Activated T-cell treated with anti-CD3 and anti-CD28 coated beads, Interleukin-2, amount 50 U/mL, for 72 hours (primary cell): ENCODE data around the gene PRKCE. TPM values are rescaled to one million over a fixed set of nuclear protein-coding genes. Genes with fewer than 3 reads are reported as not detected.
"Not testable (repeated sequence)": the region's sequence is repeated elsewhere in the genome, so short reads cannot be mapped to it uniquely, and the experiment has no call there.

Experiments
- ATAC-seq, 2 donors: fragments of 150-1000 bp; cut with Tn5 transposase; replicated peaks in 1 of 2; 2 replicates each; pipeline ENCODE4 v1.10.0; 2021; ENCODE audit warnings: moderate library complexity in 2 of 2, mild to moderate bottlenecking in 1 of 2
- DNase-seq, 2 donors: peaks; one replicate each; pipeline ENCODE4 v3.0.0; 2021 to 2022; ENCODE audit warnings: mixed read lengths in 1 of 2
- H3K27ac Mint-ChIP-seq: one replicate; pipeline ENCODE4 v1.8.0; 2022; ENCODE audit warnings: mild to moderate bottlenecking, moderate library complexity, mixed read lengths
- H3K27me3 Mint-ChIP-seq: one replicate; pipeline ENCODE4 v1.8.0; 2022; ENCODE audit warnings: low read depth, mixed read lengths
- H3K36me3 Mint-ChIP-seq, 2 donors: one replicate each; pipeline ENCODE4 v1.8.0; 2022; ENCODE audit warnings: mixed read lengths in 2 of 2, mild to moderate bottlenecking in 1 of 2; ENCODE audit not compliant: insufficient read depth in 2 of 2
- H3K4me1 Mint-ChIP-seq: one replicate; pipeline ENCODE4 v1.8.0; 2022; ENCODE audit warnings: low read depth, mixed read lengths
- H3K4me3 Mint-ChIP-seq, 2 donors: one replicate each; pipeline ENCODE4 v1.8.0; 2022; ENCODE audit warnings: mild to moderate bottlenecking in 2 of 2, mixed read lengths in 2 of 2, moderate library complexity in 2 of 2
- H3K9me3 Mint-ChIP-seq, 2 donors: one replicate each; pipeline ENCODE4 v1.8.0; 2022; ENCODE audit warnings: mixed read lengths in 2 of 2
- total RNA-seq, 2 donors: library from RNA; stranded (reverse); gene quantifications; one replicate each; pipeline ENCODE4 v1.2.3, GENCODE V29; 2022

The PRKCE gene
- total RNA-seq, 2 donors from 2014 or later = 19.3 to 35.3 TPM

- DNase-seq (no peak), ATAC-seq (no peak)
- Mint-ChIP-seq H3K27ac (peak overlapping the region; percentile 6), H3K4me3 (no peak overlapping the region), H3K4me1 (peaks cover 35% of the 10 kb centered on the region), H3K27me3 (no peaks in the 10 kb centered on the region), H3K9me3 (peaks cover 0 to 7% of the 10 kb centered on the region in 2 donors), H3K36me3 (no peaks in the 10 kb centered on the region)
Measured at GRCh38 chr2:46200861-46201605, 549.6 kb downstream of the PRKCE start.

- ATAC-seq = no peak
- no peak overlapping the region for H3K4me3 Mint-ChIP-seq
Measured at GRCh38 chr2:46202453-46202852, 551.0 kb downstream of the PRKCE start.

GRCh38 chr2:46202987-46203386, 551.5 kb downstream of the PRKCE start:
- Mint-ChIP-seq H3K4me1 (peaks cover 28% of the 10 kb centered on the region), H3K9me3 (peaks cover 2 to 7% of the 10 kb centered on the region in 2 donors), H3K36me3 (peaks cover 2% of the 10 kb centered on the region in 2 donors), H3K27ac (no peak overlapping the region), H3K27me3 (no peaks in the 10 kb centered on the region), H3K4me3 (no peak overlapping the region)
- DNase-seq (peak in 1 of 2 donors; percentile 19), ATAC-seq (no peak)

More at GRCh38 chr2:46202453-46202852, 551.0 kb downstream of the PRKCE start:
- DNase-seq = no peak
- H3K27me3 Mint-ChIP-seq = no peaks in the 10 kb centered on the region
- H3K9me3 Mint-ChIP-seq = peaks cover 2 to 7% of the 10 kb centered on the region in 2 donors
- H3K36me3 Mint-ChIP-seq = peaks cover 2% of the 10 kb centered on the region in 2 donors
- H3K27ac Mint-ChIP-seq = no peak overlapping the region
- peaks cover 31% of the 10 kb centered on the region for H3K4me1 Mint-ChIP-seq

GRCh38 chr2:46203636-46204035, 552.2 kb downstream of the PRKCE start:
- not testable (repeated sequence) for H3K36me3 Mint-ChIP-seq, H3K9me3 Mint-ChIP-seq, ATAC-seq, H3K4me3 Mint-ChIP-seq, H3K27me3 Mint-ChIP-seq, H3K27ac Mint-ChIP-seq, DNase-seq
- H3K4me1 Mint-ChIP-seq = peaks cover 28% of the 10 kb centered on the region

- DNase-seq (no peak), ATAC-seq (no peak)
- Mint-ChIP-seq H3K36me3 (peaks cover 11 to 14% of the 10 kb centered on the region in 2 donors), H3K27ac (no peak overlapping the region), H3K4me3 (no peak overlapping the region), H3K27me3 (no peaks in the 10 kb centered on the region), H3K4me1 (peaks cover 9% of the 10 kb centered on the region), H3K9me3 (peaks cover 10 to 16% of the 10 kb centered on the region in 2 donors)
Measured at GRCh38 chr2:46207591-46207990, 556.1 kb downstream of the PRKCE start.

- Mint-ChIP-seq H3K4me1 (no peaks in the 10 kb centered on the region), H3K27me3 (no peaks in the 10 kb centered on the region), H3K36me3 (peaks cover 12 to 14% of the 10 kb centered on the region in 2 donors), H3K27ac (no peak overlapping the region), H3K9me3 (peaks cover 10 to 12% of the 10 kb centered on the region in 2 donors), H3K4me3 (no peak overlapping the region)
- DNase-seq = no peak
- ATAC-seq = no peak
Measured at GRCh38 chr2:46208766-46209165, 557.3 kb downstream of the PRKCE start.

- Mint-ChIP-seq H3K36me3 (peaks cover 12 to 22% of the 10 kb centered on the region in 2 donors), H3K4me1 (no peaks in the 10 kb centered on the region), H3K27me3 (no peaks in the 10 kb centered on the region), H3K9me3 (peaks cover 10 to 12% of the 10 kb centered on the region in 2 donors), H3K4me3 (no peak overlapping the region), H3K27ac (no peak overlapping the region)
- DNase-seq (no peak), ATAC-seq (no peak)
Measured at GRCh38 chr2:46210063-46210462, 558.6 kb downstream of the PRKCE start.

GRCh38 chr2:46211461-46211860, 560.0 kb downstream of the PRKCE start:
- Mint-ChIP-seq H3K27me3 (no peaks in the 10 kb centered on the region), H3K9me3 (peaks cover 12 to 14% of the 10 kb centered on the region in 2 donors), H3K27ac (no peak overlapping the region), H3K36me3 (peaks cover 14 to 27% of the 10 kb centered on the region in 2 donors), H3K4me1 (no peaks in the 10 kb centered on the region), H3K4me3 (no peak overlapping the region)
- no peak for ATAC-seq
- DNase-seq = no peak

GRCh38 chr2:46213906-46214305, 562.4 kb downstream of the PRKCE start:
- ATAC-seq (no peak), DNase-seq (no peak)
- Mint-ChIP-seq H3K27ac (no peak overlapping the region), H3K36me3 (peaks cover 11 to 23% of the 10 kb centered on the region in 2 donors), H3K9me3 (peaks cover 10 to 12% of the 10 kb centered on the region in 2 donors), H3K4me1 (no peaks in the 10 kb centered on the region), H3K27me3 (no peaks in the 10 kb centered on the region), H3K4me3 (no peak overlapping the region)

GRCh38 chr2:46216213-46216612, 564.7 kb downstream of the PRKCE start:
- Mint-ChIP-seq H3K9me3 (peaks cover 8 to 13% of the 10 kb centered on the region in 2 donors), H3K4me3 (no peak overlapping the region), H3K36me3 (peaks cover 9 to 24% of the 10 kb centered on the region in 2 donors), H3K27ac (no peak overlapping the region), H3K4me1 (no peaks in the 10 kb centered on the region), H3K27me3 (peaks cover 17% of the 10 kb centered on the region)
- DNase-seq (no peak), ATAC-seq (peak; percentile 41 to 83)

- Mint-ChIP-seq H3K4me1 (peaks cover 48% of the 10 kb centered on the region), H3K27me3 (peaks cover 40% of the 10 kb centered on the region), H3K36me3 (peaks cover 8 to 11% of the 10 kb centered on the region in 2 donors)
- not testable (repeated sequence) for H3K27ac Mint-ChIP-seq, ATAC-seq, H3K4me3 Mint-ChIP-seq, DNase-seq, H3K9me3 Mint-ChIP-seq
Measured at GRCh38 chr2:46223514-46223913, 572.0 kb downstream of the PRKCE start.

GRCh38 chr2:46225150-46225625, 573.7 kb downstream of the PRKCE start:
- Mint-ChIP-seq H3K36me3 (peaks cover 7 to 9% of the 10 kb centered on the region in 2 donors), H3K4me3 (peak overlapping the region in 1 of 2 donors; percentile 48), H3K9me3 (peaks cover 0 to 4% of the 10 kb centered on the region in 2 donors), H3K27ac (peak overlapping the region; percentile 53), H3K27me3 (peaks cover 33% of the 10 kb centered on the region), H3K4me1 (peaks cover 65% of the 10 kb centered on the region)
- no peak for ATAC-seq
- no peak for DNase-seq

- H3K9me3 Mint-ChIP-seq = peaks cover 0 to 4% of the 10 kb centered on the region in 2 donors
- peak overlapping the region in 1 of 2 donors; percentile 66 for H3K4me3 Mint-ChIP-seq
- no peak for ATAC-seq
- DNase-seq = no peak
- peaks cover 7 to 8% of the 10 kb centered on the region in 2 donors for H3K36me3 Mint-ChIP-seq
- H3K27me3 Mint-ChIP-seq = peaks cover 28% of the 10 kb centered on the region
- no peak overlapping the region for H3K27ac Mint-ChIP-seq
- H3K4me1 Mint-ChIP-seq = peaks cover 70% of the 10 kb centered on the region
Measured at GRCh38 chr2:46225730-46226129, 574.3 kb downstream of the PRKCE start.
